ENCODE results near the gene TNFAIP8L2.
A peak's percentile ranks its signal among the peaks of the same experiment; 100 is the strongest.
"Not testable (repeated sequence)": the region's sequence is repeated elsewhere in the genome, so short reads cannot be mapped to it uniquely, and the experiment has no call there.

The TNFAIP8L2 gene

DNA sequence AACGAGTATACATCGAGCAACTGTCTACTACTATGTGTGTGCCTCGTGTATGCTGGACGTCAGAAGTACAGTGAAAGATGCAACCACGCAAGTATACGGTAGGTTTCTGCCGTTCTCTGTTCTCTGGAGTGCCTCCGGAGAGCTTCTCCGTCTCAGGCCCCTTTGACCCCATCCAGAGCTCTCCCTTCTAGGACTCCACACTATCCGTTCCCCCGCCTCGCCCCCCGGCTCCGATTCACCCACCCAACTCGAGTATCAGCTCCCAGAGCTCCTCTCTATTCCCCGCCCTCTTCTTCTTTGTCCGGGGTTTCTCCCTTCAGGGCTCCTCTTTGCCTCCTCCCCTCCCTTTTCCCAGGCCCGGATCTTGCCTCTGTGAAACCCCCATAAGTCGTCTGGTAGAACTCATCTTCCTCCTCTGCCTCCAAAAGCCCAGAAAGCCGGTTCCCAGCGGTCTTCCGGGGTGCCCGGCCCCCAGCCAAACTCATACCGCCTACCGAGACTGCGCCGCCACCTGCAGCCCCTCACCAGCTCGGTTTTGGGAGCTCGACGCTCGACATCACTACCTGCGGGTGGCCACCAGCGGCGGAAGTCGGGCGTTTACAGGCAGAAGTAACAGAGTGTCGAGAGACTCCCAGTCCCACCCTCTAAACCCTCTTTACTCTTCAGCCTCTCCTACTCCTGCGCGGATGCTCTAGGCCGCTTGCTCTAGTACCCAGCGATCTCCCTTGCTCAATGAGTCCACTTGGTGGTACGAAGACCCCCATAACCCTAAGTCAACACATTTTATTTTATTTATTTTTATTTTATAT, 33.4 kb downstream of the TNFAIP8L2 start, which contains the start of gene VPS72:
Gene VPS72, minus strand, starts transcription at position 561 of the 809 bp plus-strand sequence. Its CDS starts 76 bp downstream, at position 485.
- peak; percentile 77 for DNase-seq (ENCODE audit: low spot score)

DNA sequence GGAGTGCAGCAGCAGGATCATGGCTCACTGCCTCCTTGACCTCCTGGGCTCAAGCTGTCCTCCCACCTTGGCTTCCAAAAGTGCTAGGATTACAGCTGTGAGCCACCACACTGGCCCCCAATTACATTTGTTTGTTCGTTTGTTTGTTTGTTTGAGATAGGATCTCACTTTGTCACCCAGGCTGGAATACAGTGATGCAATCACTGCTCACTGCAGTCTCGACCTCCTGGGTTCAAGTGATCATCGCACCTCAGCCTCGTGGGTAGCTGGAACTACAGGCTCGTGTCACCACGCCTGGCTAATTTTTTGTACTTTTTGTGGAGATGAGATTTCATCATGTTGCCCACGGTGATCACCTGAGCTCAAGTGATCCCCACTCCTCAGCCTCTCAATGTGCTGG, 35.6 kb downstream of the TNFAIP8L2 start:
- DNase-seq (ENCODE audit: low spot score) = no peak

DNA sequence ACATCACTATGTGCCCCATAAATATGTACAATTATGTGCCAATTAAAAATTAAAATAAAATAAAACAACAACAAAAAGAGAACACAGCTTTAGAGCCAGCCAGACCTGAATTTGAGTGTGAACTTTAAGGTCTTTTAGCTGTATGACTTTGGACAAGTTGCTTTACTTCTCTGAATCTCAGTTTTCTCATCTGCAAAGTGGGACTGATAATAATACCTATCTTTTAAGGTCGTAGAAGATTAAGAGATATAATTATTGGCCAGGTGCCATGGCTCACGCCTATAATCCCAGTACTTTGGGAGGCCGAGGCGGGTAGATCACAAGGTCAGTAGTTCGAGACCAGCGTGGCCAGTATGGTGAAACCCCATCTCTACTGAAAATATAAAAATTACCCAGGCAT, 36.9 kb downstream of the TNFAIP8L2 start:
- DNase-seq (ENCODE audit: low spot score) = no peak

DNA sequence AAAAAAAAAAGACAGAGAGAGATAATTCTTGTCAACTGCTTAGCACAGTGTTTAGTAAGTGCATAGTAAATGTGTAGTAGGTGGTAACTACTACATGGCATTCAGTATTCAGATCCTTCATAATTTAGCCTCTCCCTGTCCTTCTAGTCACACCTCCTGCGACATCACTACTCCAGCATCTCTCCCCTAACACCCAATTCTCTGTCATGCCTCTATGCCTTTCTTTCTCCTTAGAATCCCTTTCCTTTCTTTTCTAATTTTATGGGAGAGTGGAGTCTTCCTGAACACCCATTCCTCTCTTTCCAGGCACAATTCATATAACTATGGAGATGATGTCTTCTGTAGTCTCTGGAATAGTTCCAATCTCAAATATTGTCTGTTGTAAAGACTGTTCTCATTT, 37.4 kb downstream of the TNFAIP8L2 start:
- no peak for DNase-seq (ENCODE audit: low spot score)

DNA sequence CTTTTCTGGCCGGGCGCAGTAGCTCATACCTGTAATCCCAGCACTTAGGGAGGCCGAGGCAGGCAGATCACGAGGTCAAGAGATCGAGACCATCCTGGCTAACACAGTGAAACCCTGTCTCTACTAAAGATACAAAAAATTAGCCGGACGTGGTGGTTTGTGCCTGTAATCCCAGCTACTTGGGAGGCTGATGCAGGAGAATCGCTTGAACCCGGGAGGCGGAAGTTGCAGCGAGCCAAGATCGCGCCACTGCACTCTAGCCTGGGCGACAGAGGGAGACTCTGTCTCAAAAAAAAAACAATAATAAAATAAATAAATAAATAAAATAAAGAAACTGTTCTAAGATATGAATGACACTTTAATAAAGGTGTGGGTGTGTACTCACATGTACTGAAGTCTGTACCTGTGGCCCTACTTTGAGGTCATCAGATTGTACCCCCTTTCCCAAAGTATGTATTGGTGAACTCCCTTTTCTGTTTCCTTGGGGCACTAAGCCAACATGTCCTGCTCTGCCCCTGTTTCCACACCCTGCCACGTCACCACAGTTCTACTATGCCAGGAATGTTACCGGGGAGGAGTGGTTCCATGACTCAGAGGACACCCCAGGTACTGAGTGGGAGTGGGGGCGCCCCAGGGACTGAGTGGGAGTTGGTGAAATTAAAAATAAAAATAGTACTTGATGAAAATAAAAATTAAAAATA, 38.6 kb downstream of the TNFAIP8L2 start:
- peak; percentile 44 for DNase-seq (ENCODE audit: low spot score)

DNA sequence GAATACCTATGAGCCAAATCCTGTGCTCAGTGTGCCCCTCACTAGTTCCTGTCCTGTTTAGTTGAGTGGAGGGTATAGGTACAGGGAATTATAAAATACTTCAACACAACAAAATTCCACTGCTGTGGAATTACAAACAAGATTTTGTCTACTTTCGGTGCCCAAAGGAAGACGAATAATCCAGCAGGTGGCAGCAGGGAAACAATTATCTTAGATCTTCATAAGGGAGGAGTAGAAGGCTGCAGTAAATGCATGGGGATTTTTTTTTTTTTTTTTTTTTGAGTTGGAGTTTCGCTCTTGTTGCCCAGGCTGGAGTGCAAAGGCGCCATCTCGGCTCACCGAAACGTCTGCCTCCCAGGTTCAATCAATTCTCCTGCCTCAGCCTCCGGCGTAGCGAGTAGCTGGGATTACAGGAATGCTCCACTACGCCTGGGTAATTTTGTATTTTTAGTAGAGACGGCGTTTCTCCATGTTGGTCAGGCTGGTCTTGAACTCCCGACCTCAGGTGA, 39.9 kb downstream of the TNFAIP8L2 start:
- DNase-seq (ENCODE audit: low spot score) = no peak

DNA sequence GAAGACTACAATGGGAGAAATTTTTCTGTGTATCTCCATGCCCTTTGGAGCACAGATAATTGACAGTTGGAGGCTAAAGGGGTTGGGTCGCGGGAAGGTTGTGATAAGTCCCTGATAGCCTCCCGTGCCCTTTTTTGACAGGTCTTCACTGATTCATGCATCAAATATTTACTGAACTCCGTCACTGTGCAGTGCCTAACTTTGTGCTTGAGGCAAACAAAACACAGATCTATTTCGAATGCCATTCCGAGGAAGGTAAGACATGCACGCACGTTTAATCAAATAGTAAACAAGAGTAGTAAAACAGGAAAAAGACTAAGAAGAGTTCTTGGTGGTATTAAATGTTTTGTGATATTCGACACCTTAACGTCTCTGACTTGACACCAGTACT, 41.4 kb downstream of the TNFAIP8L2 start:
- DNase-seq (ENCODE audit: low spot score) = no peak

DNA sequence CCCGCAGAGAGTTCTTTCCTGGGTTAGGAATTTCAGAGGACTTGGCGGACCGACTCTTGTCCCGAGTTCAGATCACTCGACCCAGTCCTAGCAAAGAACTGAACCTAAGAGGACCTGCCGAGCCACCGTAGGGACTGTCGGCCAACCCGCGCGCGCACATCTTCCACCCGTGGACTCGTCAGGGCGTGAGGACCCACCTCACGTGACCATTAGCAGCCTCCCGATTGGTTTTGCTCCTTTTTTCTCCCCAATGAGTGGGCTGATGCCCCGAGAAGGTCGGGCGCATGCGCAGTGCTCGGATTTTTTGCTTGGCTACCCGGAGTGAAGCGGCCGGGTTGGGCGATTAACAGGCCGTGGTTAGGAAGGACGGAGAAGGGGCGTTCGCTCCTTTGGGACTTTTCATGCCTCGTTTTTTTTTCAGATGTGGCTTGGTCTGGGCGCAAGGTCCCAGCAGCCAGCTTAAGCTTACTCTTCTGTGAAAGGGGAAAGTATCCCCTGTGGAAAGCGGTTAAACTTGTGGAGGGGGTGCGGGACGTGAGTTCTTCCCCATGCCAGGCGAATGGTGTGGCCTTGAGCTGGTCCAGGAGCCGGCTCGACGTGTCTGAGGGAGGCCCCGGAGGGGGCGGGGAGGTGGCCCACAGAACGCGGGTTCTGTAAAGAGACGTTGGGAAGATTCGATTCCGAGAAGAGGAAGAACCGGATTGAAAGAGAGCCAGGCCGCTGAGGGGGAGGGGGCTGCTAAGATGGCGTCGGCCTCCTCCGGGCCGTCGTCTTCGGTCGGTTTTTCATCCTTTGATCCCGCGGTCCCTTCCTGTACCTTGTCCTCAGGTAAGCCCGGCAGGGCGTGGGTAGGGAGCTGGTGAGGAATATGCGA, 42.0 kb downstream of the TNFAIP8L2 start, which contains the start of gene PIP5K1A:
Gene PIP5K1A, plus strand, starts transcription at position 299 of the 874 bp plus-strand sequence. Its CDS starts 445 bp downstream, at position 744.
- peak; percentile 92 for DNase-seq (ENCODE audit: low spot score)

DNA sequence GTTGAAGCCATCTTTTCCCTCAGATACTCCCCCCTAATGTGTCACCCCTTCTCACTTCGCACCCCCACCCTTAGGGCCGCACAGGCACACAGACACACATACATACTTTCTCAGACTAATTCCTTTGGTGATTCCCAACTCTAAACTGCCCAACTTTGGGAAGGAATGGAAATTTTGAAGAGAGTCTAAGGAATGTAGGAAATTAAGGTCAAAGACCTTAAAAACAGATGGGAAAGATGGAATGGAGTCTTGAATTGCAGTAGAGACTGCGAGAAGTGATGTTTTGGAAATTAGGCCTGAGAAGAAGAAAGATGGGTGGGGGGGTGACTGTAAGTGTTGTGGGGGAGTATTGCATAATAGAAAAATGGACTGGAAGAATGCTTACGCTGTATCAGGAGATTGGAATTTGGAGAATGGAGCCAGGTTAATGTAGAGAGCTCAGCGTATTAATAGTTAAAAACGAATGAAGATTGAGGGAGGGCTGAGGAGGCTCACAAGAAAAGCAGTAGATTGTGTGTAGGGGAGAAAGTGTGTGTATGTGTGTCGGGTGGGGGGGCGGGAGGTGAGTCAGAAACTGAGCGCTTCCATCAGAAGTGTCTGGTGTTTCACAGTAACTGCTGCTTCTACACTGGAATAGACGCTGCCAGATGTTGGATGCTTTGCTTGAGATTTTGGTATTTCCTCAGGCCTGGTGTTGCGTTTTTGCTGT, 43.6 kb downstream of the TNFAIP8L2 start:
- DNase-seq (ENCODE audit: low spot score) = no peak

DNA sequence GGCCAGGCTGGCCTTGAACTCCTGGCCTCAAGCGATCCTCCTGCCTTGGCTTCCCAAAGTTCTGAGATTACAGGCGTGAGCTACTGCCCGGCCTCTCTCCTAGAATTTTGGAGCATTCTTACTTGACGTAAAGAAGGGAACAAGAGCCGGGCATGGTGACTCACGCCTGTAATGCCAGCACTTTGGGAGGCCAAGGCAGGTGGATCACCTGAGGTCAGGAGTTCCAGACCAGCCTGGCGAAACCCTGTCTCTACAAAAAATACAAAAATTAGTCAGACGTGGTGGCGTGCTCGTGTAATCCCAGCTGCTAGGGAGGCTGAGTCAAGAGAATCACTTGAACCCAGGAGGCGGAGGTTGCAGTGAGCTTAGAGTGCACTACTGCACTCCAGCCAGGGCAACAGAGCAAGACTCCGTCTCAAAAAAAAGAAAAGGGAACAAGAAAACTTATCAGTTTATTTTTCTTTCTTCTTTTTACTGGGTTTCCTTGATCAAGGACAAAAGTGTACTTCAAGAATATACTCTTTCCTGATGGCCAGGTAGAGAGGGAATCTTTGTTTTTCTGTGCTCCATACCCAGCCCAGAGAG, 49.0 kb downstream of the TNFAIP8L2 start:
- DNase-seq (ENCODE audit: low spot score) = not testable (repeated sequence)
